ENCODE data around the gene SLC10A2. TPM values are rescaled to one million over a fixed set of nuclear protein-coding genes. Genes with fewer than 3 reads are reported as not detected.
A peak's percentile ranks its signal among the peaks of the same experiment; 100 is the strongest.

Gene SLC10A2
- polyA plus RNA-seq, 3 donors, result not detected

GRCh38 chr13:103000157-103000556 is 66.1 kb downstream of the SLC10A2 start:
- 84% methylated on average over 2 of the region's 3 CpGs for WGBS (ENCODE audit: insufficient coverage)
- Histone ChIP-seq H3K4me2 (replicated peaks; ENCODE audit: extremely low read depth, low read length, poor library complexity, severe bottlenecking) (no peak overlapping the region), H3K79me2 (ENCODE audit: insufficient read depth, low read length) (no peaks in the 10 kb centered on the region), H2AFZ (ENCODE audit: insufficient read depth, low read depth, low read length, poor library complexity, severe bottlenecking) (no peak overlapping the region), H3K27me3 (ENCODE audit: control insufficient read depth in 2 of 2, insufficient read depth in 2 of 2, low read length in 2 of 2) (no peaks in the 10 kb centered on the region), H3K27ac (ENCODE audit: low read depth in 1 of 2, low read length in 2 of 2) (no peak overlapping the region), H3K9me3 (replicated peaks in 1 of 2; ENCODE audit: control insufficient read depth in 1 of 2, insufficient read depth in 1 of 2, low read length in 2 of 2) (peaks cover 18 to 23% of the 10 kb centered on the region in 2 donors), H3K4me3 (replicated peaks in 1 of 3; ENCODE audit: low read depth in 2 of 3, low read length in 3 of 3) (no peak overlapping the region), H4K20me1 (ENCODE audit: insufficient read depth, low read length) (no peaks in the 10 kb centered on the region), H3K36me3 (replicated peaks in 1 of 2; ENCODE audit: control insufficient read depth in 1 of 2, insufficient read depth in 2 of 2, low read length in 2 of 2) (no peaks in the 10 kb centered on the region), H3K9ac (ENCODE audit: insufficient read depth, low read length, poor library complexity, severe bottlenecking) (no peak overlapping the region), H3K4me1 (ENCODE audit: control insufficient read depth in 1 of 2, insufficient read depth in 2 of 2, low read length in 2 of 2) (no peaks in the 10 kb centered on the region)
- DNase-seq, result no peak
- TF ChIP-seq CTCF (IDR thresholded peaks at IDR 0.05), result no peak
- Mint-ChIP-seq H3K27ac (no peak overlapping the region), H3K4me1 (peaks cover 5% of the 10 kb centered on the region), H3K9me3 (peaks cover 7 to 29% (median 16%) of the 10 kb centered on the region in 7 donors), H3K27me3 (ENCODE audit: low read depth in 3 of 3) (peaks cover 0 to 3% (median 0%) of the 10 kb centered on the region in 3 donors), H3K36me3 (no peaks in the 10 kb centered on the region), H3K4me3 (no peak overlapping the region)
- intact Hi-C loops (cut with micrococcal nuclease), result no loop called here

GRCh38 chr13:102999499-102999898 is 66.7 kb downstream of the SLC10A2 start:
- Histone ChIP-seq H4K20me1 (ENCODE audit: insufficient read depth, low read length) (no peaks in the 10 kb centered on the region), H3K27me3 (ENCODE audit: control insufficient read depth in 2 of 2, insufficient read depth in 2 of 2, low read length in 2 of 2) (no peaks in the 10 kb centered on the region), H3K36me3 (replicated peaks in 1 of 2; ENCODE audit: control insufficient read depth in 1 of 2, insufficient read depth in 2 of 2, low read length in 2 of 2) (no peaks in the 10 kb centered on the region), H3K9me3 (replicated peaks in 1 of 2; ENCODE audit: control insufficient read depth in 1 of 2, insufficient read depth in 1 of 2, low read length in 2 of 2) (peaks cover 24 to 28% of the 10 kb centered on the region in 2 donors), H3K79me2 (ENCODE audit: insufficient read depth, low read length) (no peaks in the 10 kb centered on the region), H3K4me3 (replicated peaks in 1 of 3; ENCODE audit: low read depth in 2 of 3, low read length in 3 of 3) (no peak overlapping the region), H3K27ac (ENCODE audit: low read depth in 1 of 2, low read length in 2 of 2) (no peak overlapping the region), H3K4me2 (replicated peaks; ENCODE audit: extremely low read depth, low read length, poor library complexity, severe bottlenecking) (no peak overlapping the region), H3K9ac (ENCODE audit: insufficient read depth, low read length, poor library complexity, severe bottlenecking) (no peak overlapping the region), H2AFZ (ENCODE audit: insufficient read depth, low read depth, low read length, poor library complexity, severe bottlenecking) (no peak overlapping the region), H3K4me1 (ENCODE audit: control insufficient read depth in 1 of 2, insufficient read depth in 2 of 2, low read length in 2 of 2) (no peaks in the 10 kb centered on the region)
- peaks cover 5% of the 10 kb centered on the region for H3K4me1 Mint-ChIP-seq
- no peaks in the 10 kb centered on the region for H3K36me3 Mint-ChIP-seq
- DNase-seq, result no peak
- 88% methylated on average over 1 of the region's 2 CpGs for WGBS (ENCODE audit: insufficient coverage)
- peaks cover 8 to 32% (median 21%) of the 10 kb centered on the region in 7 donors for H3K9me3 Mint-ChIP-seq
- peak overlapping the region in 1 of 7 donors; percentile 4 for H3K27ac Mint-ChIP-seq
- peaks cover 0 to 1% (median 0%) of the 10 kb centered on the region in 3 donors for H3K27me3 Mint-ChIP-seq (ENCODE audit: low read depth in 3 of 3)
- no peak overlapping the region for H3K4me3 Mint-ChIP-seq
- TF ChIP-seq CTCF (IDR thresholded peaks at IDR 0.05), result no peak
- intact Hi-C loops (cut with micrococcal nuclease), result no loop called here

Other genes starting within 250 kb of the SLC10A2 start
- 10 to 100 TPM; 15.2 to 34.2 (median 22.1) TPM for gene ERCC5, start 220.4 kb downstream of the SLC10A2 start, polyA plus RNA-seq

Data from CD14-positive monocyte (primary cell).